Motor neuron (in vitro differentiated cells): ENCODE measurements around the gene HLA-G. TPM values are rescaled to one million over a fixed set of nuclear protein-coding genes. Genes with fewer than 3 reads are reported as not detected.

Experiments
- total RNA-seq, 8 experiments: library from RNA; unstranded; fragments of 300-600 nt; gene quantifications; 2 replicates each; pipeline versions ENCODE4 v1.2.3 to v1.2.4, GENCODE V29; 2022

The HLA-G gene
- total RNA-seq, 8 experiments from 2014 or later: 0.56 TPM; not detected in 7

Other genes starting within 250 kb of the HLA-G start
- gene OR2H2, start 242.7 kb upstream of the HLA-G start, total RNA-seq: 1 to 10 TPM in 1 of 8 experiments, under 1 TPM in 7; 0.20 to 1.4 (median 0.55) TPM
- gene GABBR1, start 194.6 kb upstream of the HLA-G start, total RNA-seq: 10 to 100 TPM in 7 of 8 experiments, 1 to 10 TPM in 1; 6.4 to 53.2 (median 40.3) TPM
- gene MOG, start 170.7 kb upstream of the HLA-G start, total RNA-seq: under 1 TPM in 3 of 8 experiments, not detected in 5; 0.31 to 0.85 (median 0.84) TPM
- under 1 TPM in 3 of 8 experiments, not detected in 5; 0.17 to 0.84 (median 0.19) TPM for gene ZFP57, start 146.7 kb upstream of the HLA-G start, total RNA-seq
- gene HLA-F, start 104.4 kb upstream of the HLA-G start, total RNA-seq: 100 to 1,000 TPM in 1 of 8 experiments, 10 to 100 TPM in 2, 1 to 10 TPM in 1, under 1 TPM in 2, not detected in 2; 0.27 to 155 (median 15.2) TPM
- gene HLA-A, start 114.7 kb downstream of the HLA-G start, total RNA-seq: 1,000 to 10,000 TPM in 2 of 8 experiments, 100 to 1,000 TPM in 2, 10 to 100 TPM in 4; 19.7 to 1,879 (median 136) TPM
- gene POLR1H, start 233.4 kb downstream of the HLA-G start, total RNA-seq: 10 to 100 TPM; 33.3 to 62.4 (median 39.0) TPM
- 10 to 100 TPM; 29.5 to 75.8 (median 46.1) TPM for gene PPP1R11, start 239.4 kb downstream of the HLA-G start, total RNA-seq
- gene RNF39, start 247.9 kb downstream of the HLA-G start, total RNA-seq: 1 to 10 TPM in 4 of 8 experiments, under 1 TPM in 4; 0.49 to 2.3 (median 1.1) TPM